Aorta (tissue), 5 donors: ENCODE measurements around the gene ASTN1. TPM values are rescaled to one million over a fixed set of nuclear protein-coding genes. Genes with fewer than 3 reads are reported as not detected.
A peak's percentile ranks its signal among the peaks of the same experiment; 100 is the strongest.

Source experiments
- ATAC-seq: fragments of 200-7000 bp; cut with Tn5 transposase; one replicate; pipeline ENCODE4 v1.9.1; 2022; ENCODE audit warnings: moderate library complexity; ENCODE audit not compliant: low FRiP score
- DNase-seq, 2 donors: peaks; one replicate each; pipeline ENCODE4 v3.0.0-alpha.2; 2020
- H3K27ac ChIP-seq, 2 donors: one replicate each; pipeline ENCODE4 v1.5.1; 2013; ENCODE audit warnings: low read length in 2 of 2, mild to moderate bottlenecking in 2 of 2, moderate library complexity in 2 of 2, control low read depth in 1 of 2, inconsistent platforms in 1 of 2, low read depth in 1 of 2
- H3K27me3 ChIP-seq, 2 donors: one replicate each; pipeline ENCODE4 v1.6.1; 2013; ENCODE audit warnings: control low read depth in 1 of 2, low read length in 1 of 2, mild to moderate bottlenecking in 1 of 2, moderate library complexity in 1 of 2; ENCODE audit not compliant: insufficient read depth in 2 of 2, control insufficient read depth in 1 of 2
- H3K36me3 ChIP-seq, 2 donors: one replicate each; pipeline ENCODE4 v1.6.1; 2013; ENCODE audit warnings: control low read depth in 1 of 2, low read length in 1 of 2, mild to moderate bottlenecking in 1 of 2; ENCODE audit not compliant: insufficient read depth in 2 of 2, control insufficient read depth in 1 of 2
- H3K4me1 ChIP-seq, 2 donors: one replicate each; pipeline ENCODE4 v1.6.1; 2013; ENCODE audit warnings: low read length in 2 of 2, control low read depth in 1 of 2, mild to moderate bottlenecking in 1 of 2, moderate library complexity in 1 of 2; ENCODE audit not compliant: insufficient read depth in 2 of 2, control insufficient read depth in 1 of 2
- H3K4me3 ChIP-seq, 2 donors: one replicate each; pipeline ENCODE4 v1.5.1; 2013; ENCODE audit warnings: low read length in 2 of 2, control low read depth in 1 of 2, mild to moderate bottlenecking in 1 of 2
- H3K9me3 ChIP-seq: one replicate; pipeline ENCODE4 v1.6.1; 2013; ENCODE audit warnings: mild to moderate bottlenecking, low read length; ENCODE audit not compliant: control insufficient read depth
- WGBS, 2 donors: extraction: QIAGEN DNeasy Blood & Tissue Kit; methylation state at CpG; one replicate each; pipeline ENCODE4 v1.1.7; 2013; 5-methylcytosine and 5-hydroxymethylcytosine counted together
- intact Hi-C, 2 donors: fragments of 100-400 bp; cut with DNase I; formaldehyde crosslinking; loops; one replicate each; pipeline versions ENCODE4 v1.14.2 to v1.15.0; 2022
- polyA plus RNA-seq, 2 donors: library from polyadenylated mRNA; stranded (reverse); fragments of 200-250 nt; gene quantifications; one replicate each; pipeline ENCODE4 v1.2.3, GENCODE V29; 2013
- total RNA-seq, 2 donors: library from RNA; stranded (reverse); fragmentation: NEBNext Ultra II Directional; extraction: Animal tissue kit (Norgen Biotek cat#: 25700); gene quantifications; one replicate each; pipeline ENCODE4 v1.2.1, GENCODE V29; 2021
- donor health status: healthy with polysubstance abuse.
- donor health status: Bipolar disorder and iron deficiency.
- donor health status: DM: no; HTN: no; CAD: no.
- donor health status: DM: no; HTN: no; CAD: no.
- donor health status: DM: yes; HTN: yes; CAD: no.

ASTN1 gene
- total and polyA plus RNA-seq, 4 donors, result 0.06 to 0.33 TPM; not detected in 2

DNA sequence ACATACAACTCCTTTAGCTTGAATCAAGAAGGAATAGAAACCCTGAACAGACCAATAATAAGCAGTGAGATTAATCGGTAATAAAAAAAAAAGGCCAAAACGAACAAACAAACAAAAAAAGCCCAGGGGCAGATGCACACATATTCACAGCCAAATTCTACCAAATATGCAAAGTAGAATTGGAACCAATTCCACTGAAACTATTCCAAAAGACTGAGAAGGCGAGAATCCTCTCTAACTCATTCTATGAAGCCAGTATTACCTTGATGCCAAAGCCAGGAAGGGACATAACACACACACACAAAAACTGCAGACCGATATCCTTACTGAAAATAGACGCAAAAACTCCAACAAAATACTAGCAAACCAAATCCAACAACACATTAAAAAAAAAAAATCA lies 161.6 kb downstream of the ASTN1 start:
- 69 to 89% methylated on average over 5 of the region's 5 CpGs for WGBS, 2 donors
- Histone ChIP-seq H3K27ac (no peak overlapping the region), H3K9me3 (no peaks in the 10 kb centered on the region)

DNA sequence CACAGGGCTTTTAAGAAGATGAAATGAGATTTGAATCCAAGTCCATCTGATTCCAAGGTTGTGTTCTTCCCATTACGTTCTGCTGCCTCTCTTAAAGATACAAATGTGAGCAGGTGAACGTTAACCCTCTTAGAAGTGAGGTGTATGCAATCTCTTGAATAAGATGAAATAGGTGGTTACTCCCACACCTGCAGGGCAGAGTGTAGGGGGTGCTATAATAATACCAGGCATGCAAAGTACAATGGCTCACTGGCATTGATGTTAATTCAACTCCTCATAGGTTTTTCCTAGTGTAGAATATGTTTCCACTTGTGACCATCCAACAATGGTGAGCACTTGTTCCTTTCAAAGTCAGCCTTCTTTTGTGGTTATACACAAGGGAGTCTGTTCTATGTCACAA lies 163.0 kb downstream of the ASTN1 start:
- peaks cover 1% of the 10 kb centered on the region for H3K9me3 ChIP-seq
- intact Hi-C loops, result no loop called here
- H3K4me1 ChIP-seq, result no peaks in the 10 kb centered on the region
- no peak for ATAC-seq
- H3K27me3 ChIP-seq, result no peaks in the 10 kb centered on the region
- 93% methylated on average over 2 of the region's 2 CpGs for WGBS, 2 donors
- H3K36me3 ChIP-seq, result no peaks in the 10 kb centered on the region
- DNase-seq, result no peak
- no peak overlapping the region for H3K4me3 ChIP-seq
- no peak overlapping the region for H3K27ac ChIP-seq

More for the DNA sequence above, 161.6 kb downstream of the ASTN1 start:
- Histone ChIP-seq H3K27me3 (no peaks in the 10 kb centered on the region), H3K4me3 (no peak overlapping the region), H3K4me1 (no peaks in the 10 kb centered on the region), H3K36me3 (no peaks in the 10 kb centered on the region)
- DNase-seq (no peak), ATAC-seq (no peak)
- intact Hi-C loops, result no loop called here

DNA sequence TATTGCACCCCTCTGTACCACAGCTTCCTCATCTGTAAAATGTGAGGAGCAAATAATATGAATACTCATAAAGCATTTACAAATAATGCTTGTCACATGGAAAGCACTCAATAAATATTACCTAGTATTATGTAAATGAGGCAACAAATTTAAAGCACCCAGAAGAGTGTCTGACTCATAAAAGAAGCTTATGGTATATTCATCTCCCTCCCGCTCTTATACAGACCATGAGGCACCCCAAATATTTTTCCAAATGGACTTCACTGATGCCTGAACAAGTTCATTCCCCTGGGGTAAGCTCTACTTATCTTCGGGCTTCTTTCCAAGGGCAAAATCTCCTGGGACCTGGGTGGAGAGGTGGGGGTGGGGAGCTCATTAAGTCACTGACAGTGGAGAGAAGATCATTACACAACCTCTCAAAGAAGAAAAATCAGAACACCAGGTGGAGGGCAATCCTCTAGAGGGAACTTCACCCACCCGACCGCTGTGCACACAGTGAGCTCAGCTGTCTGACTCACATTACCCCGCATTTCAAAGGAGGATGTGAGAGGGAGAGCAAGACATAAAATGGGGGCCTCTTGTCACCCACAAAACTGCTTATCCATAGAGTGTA lies 166.2 kb downstream of the ASTN1 start:
- Histone ChIP-seq H3K27me3 (peaks cover 0 to 1% of the 10 kb centered on the region in 2 donors), H3K4me3 (no peak overlapping the region), H3K4me1 (no peaks in the 10 kb centered on the region), H3K27ac (no peak overlapping the region), H3K9me3 (peaks cover 1% of the 10 kb centered on the region), H3K36me3 (no peaks in the 10 kb centered on the region)
- DNase-seq, result no peak
- 79 to 86% methylated on average over 5 of the region's 5 CpGs for WGBS, 2 donors
- ATAC-seq, result no peak
- intact Hi-C loops, result no loop called here

DNA sequence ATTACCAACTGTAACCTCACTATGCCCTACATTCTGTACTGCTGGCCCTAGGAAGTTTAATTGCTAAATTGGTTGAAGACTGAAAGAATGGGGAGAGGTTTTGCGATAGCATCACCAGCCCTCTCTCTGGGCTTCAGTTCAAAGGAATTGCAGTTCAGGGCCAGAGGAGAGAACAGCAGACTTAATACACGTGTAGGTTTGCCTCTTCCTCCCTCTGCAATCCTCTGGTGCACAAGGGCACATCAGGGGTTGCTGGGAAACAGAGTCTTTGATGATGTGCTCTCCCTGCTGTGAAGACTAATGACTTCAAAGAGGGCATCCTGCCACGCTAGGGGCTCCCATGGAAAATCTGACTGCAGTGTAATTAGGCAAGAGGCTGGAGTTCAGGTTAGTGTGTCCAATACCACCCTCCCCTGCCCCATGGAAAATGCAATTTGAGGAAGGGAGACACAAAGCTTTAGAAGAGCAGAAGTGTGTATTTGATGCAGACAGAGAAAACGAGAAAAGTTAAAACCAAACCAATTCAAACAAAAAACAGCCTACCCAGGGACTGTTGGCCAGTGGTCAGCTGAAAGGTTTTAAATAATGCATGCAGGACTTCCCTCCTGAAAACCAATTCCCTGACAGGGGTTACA lies 167.9 kb downstream of the ASTN1 start:
- H3K9me3 ChIP-seq, result peaks cover 1% of the 10 kb centered on the region
- DNase-seq (no peak), ATAC-seq (no peak)
- peaks cover 0 to 1% of the 10 kb centered on the region in 2 donors for H3K27me3 ChIP-seq
- H3K4me1 ChIP-seq, result no peaks in the 10 kb centered on the region
- no peaks in the 10 kb centered on the region for H3K36me3 ChIP-seq
- no peak overlapping the region for H3K27ac ChIP-seq
- no peak overlapping the region for H3K4me3 ChIP-seq
- WGBS, 2 donors, result 33 to 50% methylated on average over 4 of the region's 4 CpGs
- intact Hi-C loops, result no loop called here

DNA sequence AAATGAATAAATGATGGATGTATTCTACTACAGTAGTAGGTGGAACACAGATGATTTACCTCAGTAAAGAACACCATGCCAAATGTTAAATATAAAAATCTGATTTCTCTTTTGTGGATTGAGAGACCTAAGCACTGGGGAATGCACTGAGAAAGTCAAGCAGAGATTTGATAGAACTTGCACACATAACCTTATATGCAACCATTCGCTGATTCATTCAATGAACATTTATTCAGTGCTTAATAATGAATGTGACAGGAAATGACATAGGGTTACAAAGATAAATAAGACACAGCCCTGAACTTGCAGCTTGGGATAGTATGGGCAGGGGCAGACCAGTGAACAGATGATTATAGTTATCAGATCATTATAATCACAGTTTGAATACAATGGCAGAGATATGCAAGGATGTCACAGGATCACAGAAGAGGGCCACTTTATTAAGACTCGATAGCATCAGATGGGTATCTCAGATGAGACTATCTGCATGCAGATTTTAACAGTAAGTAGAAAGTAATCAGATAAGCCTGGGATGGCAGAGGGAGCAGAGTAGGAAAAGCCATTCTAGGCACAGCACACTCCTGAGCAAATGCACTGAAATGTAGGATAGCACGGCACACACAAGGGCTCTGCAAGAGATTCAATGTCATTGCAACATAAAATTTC lies 169.4 kb downstream of the ASTN1 start:
- ATAC-seq (no peak), DNase-seq (no peak)
- Histone ChIP-seq H3K9me3 (peaks cover 1% of the 10 kb centered on the region), H3K27me3 (peaks cover 0 to 1% of the 10 kb centered on the region in 2 donors), H3K4me1 (no peaks in the 10 kb centered on the region), H3K4me3 (no peak overlapping the region), H3K27ac (no peak overlapping the region), H3K36me3 (no peaks in the 10 kb centered on the region)
- intact Hi-C loops, result no loop called here
- WGBS, 2 donors, result 70 to 94% methylated on average over 3 of the region's 3 CpGs

DNA sequence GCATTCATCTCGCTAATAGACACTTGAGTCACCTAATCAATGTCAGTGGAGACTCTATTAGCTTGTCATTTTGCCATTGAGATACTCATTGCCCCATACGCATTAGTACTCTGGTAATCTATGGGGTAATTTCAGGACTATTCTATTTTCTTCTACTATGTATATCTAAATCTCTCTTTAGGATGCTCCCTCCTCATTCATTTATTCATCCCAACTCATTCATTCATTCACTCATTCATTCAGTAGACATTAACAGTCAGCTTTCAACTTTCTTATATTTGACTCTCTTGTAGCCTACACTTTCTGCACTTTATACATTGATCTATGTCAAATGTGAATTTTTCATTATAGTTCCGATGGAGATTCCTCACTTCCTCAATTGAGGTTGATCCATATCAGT lies 170.9 kb downstream of the ASTN1 start:
- peaks cover 0 to 1% of the 10 kb centered on the region in 2 donors for H3K27me3 ChIP-seq
- intact Hi-C loops, result no loop called here

DNA sequence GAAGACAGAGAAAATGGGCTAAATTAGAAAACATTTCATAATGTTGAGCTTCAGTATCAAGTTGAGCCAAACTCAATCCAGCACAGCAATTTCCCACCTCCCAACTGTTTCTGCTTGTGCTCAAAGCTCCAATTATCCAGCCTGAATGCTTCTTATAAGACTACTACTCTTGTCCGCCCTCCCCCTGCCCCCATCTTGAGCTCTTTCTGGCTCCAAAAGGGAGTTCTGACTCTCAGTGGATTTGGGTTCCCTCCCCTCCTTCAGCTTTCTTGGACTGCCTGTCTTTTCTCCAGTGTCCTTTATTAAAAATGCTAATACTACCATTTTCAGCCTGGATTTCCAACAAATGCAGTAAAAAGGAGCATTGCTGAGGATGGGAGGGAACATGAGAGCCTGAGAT lies 174.8 kb downstream of the ASTN1 start:
- H3K36me3 ChIP-seq, result no peaks in the 10 kb centered on the region
- H3K4me3 ChIP-seq, result no peak overlapping the region
- DNase-seq (no peak), ATAC-seq (peak; percentile 42)
- WGBS, 2 donors, result 71 to 76% methylated on average over 1 of the region's 1 CpG
- no peaks in the 10 kb centered on the region for H3K9me3 ChIP-seq
- intact Hi-C loops, result no loop called here
- no peak overlapping the region for H3K27ac ChIP-seq
- H3K4me1 ChIP-seq, result peaks cover 0 to 2% of the 10 kb centered on the region in 2 donors
- no peaks in the 10 kb centered on the region for H3K27me3 ChIP-seq

More for the DNA sequence above, 170.9 kb downstream of the ASTN1 start:
- no peak for ATAC-seq
- WGBS, 2 donors, result 92 to 96% methylated on average over 3 of the region's 3 CpGs
- Histone ChIP-seq H3K27ac (no peak overlapping the region), H3K36me3 (no peaks in the 10 kb centered on the region), H3K4me3 (no peak overlapping the region), H3K9me3 (peaks cover 1% of the 10 kb centered on the region), H3K4me1 (peaks cover 0 to 2% of the 10 kb centered on the region in 2 donors)
- DNase-seq, result no peak

DNA sequence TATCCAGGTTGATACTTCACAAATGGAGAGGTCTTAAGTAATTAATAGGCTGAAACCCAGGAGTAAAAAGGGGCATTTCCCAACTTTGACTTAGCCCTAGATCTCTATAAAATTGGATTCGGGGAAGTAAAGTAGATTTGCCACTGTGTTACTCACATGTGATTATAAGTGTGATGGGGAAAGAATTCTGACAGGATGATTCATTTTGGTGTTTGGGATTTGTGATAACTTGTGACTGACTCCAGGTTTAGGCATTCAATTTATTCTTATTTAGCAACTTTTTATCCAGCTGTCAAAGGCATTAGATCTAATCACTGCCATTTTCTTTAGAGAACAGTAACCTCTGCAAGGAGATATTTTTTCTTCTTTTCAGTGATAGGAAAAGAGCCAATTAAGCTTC lies 175.5 kb downstream of the ASTN1 start:
- H3K27me3 ChIP-seq, result no peaks in the 10 kb centered on the region
- DNase-seq (no peak), ATAC-seq (no peak)
- intact Hi-C loops, result no loop called here
- no peaks in the 10 kb centered on the region for H3K36me3 ChIP-seq
- no peak overlapping the region for H3K4me3 ChIP-seq
- H3K4me1 ChIP-seq, result peaks cover 0 to 2% of the 10 kb centered on the region in 2 donors
- 21 to 35% methylated on average over 1 of the region's 1 CpG for WGBS, 2 donors
- H3K9me3 ChIP-seq, result no peaks in the 10 kb centered on the region
- H3K27ac ChIP-seq, result no peak overlapping the region

DNA sequence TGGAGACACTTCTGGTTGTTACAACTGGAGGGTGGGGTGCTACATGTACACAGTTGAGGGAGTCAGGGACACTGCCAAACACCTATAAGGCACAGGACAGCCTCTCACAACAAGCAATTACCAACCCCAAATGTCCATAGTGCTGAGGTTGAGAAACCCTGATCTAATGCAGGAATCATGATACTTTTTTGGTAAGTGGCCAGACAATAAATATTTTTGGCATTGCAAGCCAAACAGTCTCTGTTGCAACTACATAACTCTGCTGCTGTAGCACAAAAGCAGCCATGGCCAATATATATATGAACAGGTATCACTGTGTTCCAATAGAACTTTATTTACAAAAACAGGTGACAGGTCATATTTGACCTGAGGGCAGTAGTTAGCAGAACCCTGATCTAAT lies 177.5 kb downstream of the ASTN1 start:
- Histone ChIP-seq H3K36me3 (no peaks in the 10 kb centered on the region), H3K27me3 (no peaks in the 10 kb centered on the region), H3K4me1 (peaks cover 0 to 2% of the 10 kb centered on the region in 2 donors), H3K4me3 (no peak overlapping the region), H3K9me3 (no peaks in the 10 kb centered on the region), H3K27ac (no peak overlapping the region)
- ATAC-seq, result no peak
- no peak for DNase-seq
- intact Hi-C loops, result no loop called here
